NCI-H748 (cell line): Measurements from ENCODE around the gene AUTS2.

Experiments used
- DNase-seq: peaks from one replicate; lab custom pipeline; 2025; ENCODE audit not compliant: unreplicated experiment; lab: John Stamatoyannopoulos, UW

The AUTS2 gene

DNA sequence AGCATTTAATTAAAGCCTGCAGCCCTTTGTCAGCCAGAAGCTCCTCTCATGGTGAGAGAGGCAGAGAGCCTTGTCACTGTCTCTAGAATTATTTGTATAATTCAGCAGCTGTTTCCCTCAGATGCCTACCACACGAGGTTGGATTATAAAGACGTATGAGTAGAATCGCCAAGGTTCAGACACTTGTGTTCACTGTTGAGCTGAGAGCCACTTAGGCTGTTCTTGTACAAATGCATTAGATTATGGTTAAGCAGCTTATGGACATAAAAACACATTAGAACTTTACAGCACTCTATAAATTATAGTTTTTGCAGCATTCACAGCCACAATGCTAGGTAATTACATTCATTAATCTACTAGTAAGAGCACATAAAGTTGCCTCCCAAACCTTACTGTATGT, 282.6 kb downstream of the AUTS2 start:
- peak; percentile 82 for DNase-seq

DNA sequence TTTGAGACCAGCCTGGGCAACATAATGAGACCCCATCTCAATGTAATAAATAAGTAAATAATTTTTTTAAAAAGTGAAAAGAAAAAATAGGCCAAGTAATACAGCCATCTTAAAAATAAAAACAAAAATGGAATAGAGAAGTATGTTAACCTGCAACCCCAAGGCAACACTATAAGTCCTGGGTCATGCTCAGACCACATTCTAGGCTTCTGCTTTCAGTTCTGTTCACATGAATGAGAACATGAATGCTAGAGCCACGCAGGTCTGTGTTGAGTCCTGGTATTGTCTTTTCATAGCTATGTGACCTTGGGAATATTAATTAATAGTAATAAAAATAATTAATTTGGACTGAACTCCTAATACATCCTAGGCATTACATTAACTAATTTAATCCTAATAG, 284.0 kb downstream of the AUTS2 start:
- DNase-seq = no peak

DNA sequence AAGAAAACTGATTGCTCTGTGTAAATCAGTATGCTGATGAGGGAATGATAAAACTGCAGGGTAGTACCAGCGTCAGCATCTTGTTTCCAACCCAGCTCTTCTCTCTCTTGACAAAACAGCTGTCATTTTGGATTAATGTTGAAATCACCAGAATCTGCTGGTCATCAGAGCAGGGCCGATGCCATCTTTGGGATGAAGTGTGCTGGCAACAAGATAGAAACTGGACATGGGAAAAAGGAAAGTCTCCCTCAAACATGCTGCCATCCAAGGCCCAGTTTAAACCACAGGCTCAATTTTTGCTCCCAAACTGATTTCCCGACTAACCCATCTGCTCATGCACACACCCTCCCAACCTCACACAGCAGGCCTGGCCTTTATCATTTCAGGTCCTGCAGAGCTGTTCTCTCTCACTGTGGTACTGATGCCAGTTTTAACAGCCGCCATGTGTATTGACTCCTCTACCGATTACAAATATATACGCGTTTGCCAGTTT, 285.2 kb downstream of the AUTS2 start:
- no peak for DNase-seq

DNA sequence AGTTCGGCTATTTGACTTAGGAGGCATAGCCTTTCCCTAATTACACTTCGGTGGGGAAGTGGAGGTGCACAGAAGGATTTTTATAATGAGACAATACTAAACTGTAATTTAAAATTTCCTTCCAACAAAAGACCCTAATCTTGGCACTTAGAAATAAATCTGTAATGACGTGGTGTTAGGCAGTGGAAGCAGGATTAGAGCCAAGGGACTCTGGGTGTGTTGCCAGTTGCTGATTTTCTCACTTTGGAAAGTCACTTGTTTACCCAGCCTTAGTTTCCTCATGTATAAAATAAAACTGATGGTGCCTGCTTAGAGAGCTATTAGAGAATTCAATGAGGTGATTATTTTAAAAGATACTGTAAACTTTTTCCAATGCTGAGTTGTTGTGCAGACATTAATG, 287.2 kb downstream of the AUTS2 start:
- DNase-seq = no peak

DNA sequence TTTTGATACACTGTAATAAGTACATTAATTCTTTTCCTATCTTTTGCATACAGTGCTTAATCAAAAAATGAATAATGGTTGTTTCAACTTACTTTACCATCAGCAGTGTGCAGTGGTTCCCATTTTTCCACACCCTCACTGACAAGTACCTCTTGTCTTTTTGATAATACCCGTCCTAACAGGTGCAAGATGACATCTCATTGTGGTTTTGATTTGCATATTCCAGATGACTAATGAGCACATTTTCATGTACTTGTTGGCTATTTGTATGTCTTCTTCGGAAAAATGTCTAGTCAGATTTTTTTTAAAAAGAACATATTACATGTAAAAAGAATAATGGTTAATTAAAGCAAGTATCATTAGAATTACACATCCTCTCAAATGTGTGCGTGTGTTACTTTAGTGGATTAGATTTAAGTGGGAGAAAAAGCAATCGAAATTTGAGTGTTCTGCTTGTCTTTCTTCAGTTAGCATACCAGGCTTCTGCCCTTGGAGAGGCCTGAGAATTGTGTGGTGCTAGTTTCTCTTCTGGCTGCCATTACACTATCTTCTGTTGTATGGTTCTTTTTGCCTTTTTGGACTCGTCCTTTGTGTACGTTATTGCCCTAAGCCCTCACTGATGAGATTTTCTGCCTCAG, 291.2 kb downstream of the AUTS2 start:
- DNase-seq = no peak

DNA sequence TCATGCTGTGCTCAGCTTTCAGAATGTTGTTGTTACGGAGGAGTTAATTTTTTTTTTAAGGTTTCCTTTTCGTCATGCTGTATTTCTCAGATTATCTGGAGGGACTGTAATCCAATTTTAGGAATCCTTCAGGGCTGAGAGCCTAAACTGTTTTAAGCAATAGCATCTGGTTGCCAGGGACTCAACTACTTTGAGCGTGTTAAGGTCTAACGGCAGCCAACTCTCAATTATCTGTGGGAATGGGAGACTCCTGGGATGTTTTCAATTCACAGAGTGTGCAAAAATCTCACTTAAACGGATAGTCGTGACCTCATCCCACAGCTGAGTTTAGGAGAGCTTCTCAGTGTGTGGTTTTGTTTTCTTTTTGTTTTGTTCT, 291.7 kb downstream of the AUTS2 start:
- DNase-seq = peak; percentile 20

DNA sequence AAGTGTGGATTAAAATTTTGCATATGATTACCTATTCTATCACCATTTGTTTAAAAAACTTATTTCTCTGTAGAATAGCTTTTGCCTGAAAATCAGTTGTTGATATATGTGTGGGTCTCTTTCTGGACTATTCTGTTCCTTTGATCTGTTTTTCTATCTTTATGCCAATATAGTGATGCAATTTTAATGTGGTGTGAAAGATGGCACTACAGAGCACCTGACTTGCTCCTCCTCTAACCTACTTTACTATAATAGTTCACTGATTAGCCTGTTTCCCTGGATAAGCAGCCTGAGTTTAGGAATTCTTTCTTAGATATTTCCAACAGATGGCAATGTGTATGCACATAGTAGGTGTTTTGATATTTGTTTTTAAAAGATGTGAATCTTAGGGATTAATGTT, 294.5 kb downstream of the AUTS2 start:
- DNase-seq = peak; percentile 14

DNA sequence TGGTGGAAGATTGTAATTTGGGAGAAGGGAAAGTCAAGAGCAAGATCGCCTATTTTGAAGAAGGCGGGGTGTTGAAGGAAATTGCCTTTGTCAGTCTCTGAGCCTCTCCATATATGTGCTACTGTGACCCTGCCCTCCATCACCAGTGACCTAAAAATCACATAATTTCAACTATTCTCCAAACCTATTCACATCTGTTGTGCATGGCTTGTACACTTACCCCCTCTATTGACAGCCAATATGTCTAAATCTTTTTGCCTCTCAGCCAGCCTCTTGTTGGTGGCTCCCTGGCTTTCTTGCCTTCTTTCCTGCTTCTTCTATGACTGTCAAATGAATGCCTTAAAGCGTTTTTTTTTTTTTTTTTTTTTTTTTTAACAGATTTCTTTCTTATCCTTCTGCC, 295.6 kb downstream of the AUTS2 start:
- DNase-seq = peak; percentile 86

DNA sequence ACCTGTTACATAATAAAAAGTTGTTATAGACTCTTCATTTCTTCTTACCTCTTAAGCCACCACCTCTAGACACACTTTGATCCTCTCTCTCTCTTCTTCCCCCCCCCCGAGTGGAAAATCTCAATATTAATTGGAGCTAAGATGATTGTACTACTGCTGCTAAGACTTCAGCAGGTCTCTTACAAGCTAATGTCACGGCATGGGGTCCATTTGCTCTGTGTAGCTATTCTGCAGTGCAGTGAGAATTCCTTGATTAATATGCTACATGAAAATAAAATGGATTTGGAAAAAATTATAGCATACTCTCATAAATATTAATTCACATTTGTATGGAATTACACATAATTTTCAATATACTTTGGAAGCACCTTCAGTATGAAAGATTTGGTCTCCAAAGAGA, 297.2 kb downstream of the AUTS2 start:
- no peak for DNase-seq

DNA sequence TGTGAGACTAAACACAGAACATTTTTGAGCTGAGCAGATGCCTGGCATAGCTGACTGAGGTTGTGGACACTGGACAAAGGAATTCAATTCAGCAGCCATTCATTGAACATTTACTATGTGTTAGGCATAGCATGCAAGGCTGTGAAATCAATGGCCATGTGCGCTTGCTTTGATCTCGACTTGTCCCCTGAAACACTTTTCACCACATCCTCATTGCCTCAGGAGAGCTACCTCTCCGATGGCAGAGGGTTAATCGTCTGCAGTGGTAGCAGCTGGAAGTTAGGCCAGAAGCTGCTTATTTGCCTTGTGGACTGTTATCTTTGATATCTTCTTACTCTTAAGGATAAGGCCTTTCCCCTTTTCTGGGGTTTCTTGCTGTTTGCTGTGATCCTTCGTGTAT, 297.8 kb downstream of the AUTS2 start:
- DNase-seq = no peak

DNA sequence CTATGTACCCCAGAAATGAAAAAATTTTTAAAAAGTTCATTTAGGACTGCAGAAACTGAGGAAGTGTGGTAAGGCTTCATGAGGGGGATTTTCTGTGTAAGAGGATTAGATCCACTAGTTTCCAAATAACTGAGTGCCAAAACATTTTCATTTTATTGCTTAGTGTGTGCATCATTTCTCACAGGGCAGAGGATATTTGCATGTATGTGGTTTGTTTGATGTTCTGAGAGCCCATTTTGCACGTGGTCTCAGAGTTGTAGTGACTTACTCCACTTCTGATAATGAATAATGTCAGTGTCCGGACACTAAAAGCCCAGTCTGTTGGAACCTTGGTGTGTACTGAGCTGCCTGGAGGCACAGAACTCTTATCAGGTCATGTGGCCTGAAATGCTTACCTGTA, 299.9 kb downstream of the AUTS2 start:
- DNase-seq = no peak

DNA sequence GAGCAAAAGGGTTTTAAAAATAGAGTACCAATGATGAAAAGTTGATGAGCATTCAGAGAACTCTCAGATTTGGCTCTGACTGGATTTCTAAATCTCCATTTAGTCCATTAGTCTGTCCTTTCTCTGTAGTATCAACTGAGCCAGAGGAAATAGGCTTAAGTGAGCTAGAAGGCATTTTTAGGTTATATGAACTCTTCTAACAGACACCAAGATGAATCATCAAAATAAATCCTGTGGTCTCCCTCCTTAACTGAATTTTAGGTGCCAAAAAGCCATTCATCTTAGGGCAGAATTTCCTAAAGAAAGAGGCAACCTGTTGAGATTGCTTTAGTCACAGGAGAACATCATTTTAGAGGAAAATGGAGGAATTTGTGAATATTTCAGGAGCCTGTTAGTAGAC, 305.1 kb downstream of the AUTS2 start:
- DNase-seq = no peak

DNA sequence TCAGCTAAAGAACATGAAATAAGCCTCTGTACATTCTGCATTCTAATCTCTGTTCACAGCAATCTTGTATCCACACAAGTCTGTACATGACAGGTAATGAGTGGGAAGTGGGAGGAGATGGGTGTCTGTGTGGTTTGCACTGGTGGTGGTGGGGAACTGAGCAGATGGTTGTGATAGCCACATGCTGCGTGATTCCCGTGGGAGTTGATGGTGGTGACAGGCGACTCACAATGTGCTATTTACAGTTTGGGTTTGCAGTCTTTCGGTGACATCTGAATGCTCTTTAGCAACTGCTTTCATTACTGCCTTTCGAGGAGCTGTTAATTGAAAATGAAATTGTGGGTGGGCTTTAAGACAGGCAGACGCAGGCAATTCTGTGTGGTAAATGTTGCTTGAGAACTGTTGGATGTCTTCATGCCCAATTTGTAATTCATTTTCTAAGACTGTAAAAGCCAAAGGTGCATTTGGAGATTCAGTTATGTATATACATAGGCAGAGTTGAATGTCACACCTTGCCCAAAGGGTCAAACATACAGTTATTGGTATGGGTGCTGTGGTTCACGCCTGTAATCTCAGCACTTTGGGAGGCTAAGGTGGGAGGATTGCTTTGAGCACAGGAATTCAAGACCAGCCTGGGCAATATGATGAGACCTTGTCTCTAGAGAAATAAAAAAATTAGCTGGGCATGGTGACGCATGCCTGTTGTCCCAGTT, 308.2 kb downstream of the AUTS2 start:
- no peak for DNase-seq

DNA sequence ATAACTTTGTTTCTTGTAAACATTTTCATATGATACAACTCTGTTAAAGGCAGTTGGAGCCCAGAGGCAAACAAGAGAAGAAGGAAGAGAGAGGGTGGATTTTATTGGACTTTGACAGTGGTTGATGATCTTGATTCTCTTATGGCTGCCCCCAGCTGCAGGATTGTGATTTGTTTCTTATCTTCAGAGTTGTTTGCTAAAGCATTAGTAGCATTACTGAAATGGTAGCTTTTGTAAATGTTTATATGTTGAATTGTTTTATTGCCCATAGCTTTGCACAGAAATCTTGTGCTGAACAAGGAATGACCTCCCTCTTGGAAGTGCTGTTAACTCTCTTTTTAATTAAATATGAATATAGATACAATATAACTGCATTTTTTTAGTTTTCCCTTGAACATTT, 309.4 kb downstream of the AUTS2 start:
- DNase-seq = peak; percentile 45

DNA sequence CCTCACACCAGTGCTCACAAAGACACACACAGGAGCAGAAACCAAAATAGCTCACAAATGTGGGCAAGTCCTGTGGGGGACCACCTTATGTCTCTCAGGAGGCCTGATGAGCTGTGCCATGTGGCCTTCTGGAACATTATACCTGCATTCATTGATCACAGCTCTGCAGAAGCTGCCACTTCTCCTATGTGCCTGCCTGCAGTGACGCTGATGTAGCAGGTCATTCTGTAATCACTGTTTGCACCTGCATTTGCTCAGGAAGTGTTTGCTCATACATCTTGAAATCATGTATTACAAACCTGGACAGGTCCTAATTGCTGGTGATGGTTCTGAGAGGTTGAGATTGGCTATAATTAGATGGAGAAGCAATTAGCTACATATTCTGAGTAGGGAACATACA, 310.2 kb downstream of the AUTS2 start:
- DNase-seq = peak; percentile 98

DNA sequence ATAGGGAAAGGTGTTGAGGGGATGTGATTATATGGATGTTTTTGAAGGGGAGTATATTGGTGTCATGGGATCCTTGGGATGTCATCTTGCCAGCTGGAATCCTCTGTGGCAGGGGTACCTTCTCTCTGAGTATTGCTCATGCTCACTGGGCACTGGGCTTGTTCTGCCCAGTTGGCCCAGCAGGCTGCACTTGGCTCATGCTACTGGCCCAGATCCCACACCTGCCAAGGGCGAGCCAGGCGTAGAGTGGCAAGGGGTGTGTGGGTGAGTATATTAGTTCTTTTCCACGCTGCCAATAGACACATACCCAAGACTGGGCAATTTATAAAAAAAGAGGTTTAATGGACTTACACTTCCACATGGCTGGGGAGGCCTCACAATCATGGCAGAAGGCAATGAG, 311.9 kb downstream of the AUTS2 start:
- no peak for DNase-seq

DNA sequence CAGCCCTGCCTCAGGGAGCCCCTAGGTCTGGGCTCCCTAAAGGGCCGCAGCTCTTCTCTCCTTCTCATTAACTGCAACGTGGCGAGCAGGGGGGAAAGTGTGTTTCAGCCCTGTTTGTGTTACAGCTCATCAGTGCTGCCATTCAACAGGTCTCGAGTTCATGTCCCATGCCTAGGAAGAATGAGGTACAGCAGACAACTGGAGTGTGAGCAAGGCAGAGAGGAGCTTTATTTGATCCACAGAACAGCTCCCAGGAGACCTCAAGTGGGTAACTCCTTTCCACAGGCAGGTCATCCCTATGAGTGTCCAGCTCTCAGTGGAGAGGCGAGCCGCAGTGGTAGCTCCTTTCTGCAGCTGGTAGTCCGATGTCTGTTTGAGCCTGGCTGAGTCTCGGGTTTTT, 313.1 kb downstream of the AUTS2 start:
- DNase-seq = no peak

DNA sequence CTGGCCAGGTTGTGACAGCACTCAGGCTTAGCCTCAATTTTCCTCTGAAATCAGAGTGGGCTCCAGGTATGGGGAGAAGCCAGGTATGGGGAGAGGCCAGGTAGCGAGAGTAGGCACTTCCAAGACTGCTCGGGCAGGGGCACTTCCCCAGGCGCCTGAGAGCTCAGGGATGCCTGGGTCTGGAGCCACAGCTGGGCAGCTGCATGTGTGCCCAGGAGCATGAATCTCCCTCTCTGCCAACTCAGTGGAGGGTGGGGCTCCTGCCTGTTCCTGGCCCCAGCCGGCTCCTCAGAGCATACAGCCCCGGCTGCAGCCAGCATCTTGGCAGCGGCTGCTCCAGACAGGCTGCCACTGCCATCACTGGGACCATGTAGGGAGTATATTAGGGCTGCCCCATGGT, 313.9 kb downstream of the AUTS2 start:
- DNase-seq = no peak

DNA sequence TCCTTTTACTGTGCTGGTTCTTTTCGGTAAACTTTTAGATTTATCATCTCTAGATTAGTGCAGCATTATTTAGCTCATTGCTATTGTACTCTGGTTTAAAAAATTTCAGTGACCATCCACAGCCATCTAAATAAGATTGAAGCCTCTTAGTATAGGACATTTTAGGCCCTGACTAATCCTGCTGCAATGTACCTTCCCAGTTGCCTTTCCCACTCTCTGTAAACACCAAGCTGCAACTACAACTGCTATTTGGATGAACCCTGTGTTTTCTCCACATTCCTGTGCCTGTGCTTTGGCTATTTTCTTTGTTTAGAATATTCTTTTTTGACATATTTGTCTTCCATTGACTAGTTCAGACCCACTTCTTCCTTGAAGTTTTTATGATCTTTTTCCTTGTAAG, 314.6 kb downstream of the AUTS2 start:
- no peak for DNase-seq

DNA sequence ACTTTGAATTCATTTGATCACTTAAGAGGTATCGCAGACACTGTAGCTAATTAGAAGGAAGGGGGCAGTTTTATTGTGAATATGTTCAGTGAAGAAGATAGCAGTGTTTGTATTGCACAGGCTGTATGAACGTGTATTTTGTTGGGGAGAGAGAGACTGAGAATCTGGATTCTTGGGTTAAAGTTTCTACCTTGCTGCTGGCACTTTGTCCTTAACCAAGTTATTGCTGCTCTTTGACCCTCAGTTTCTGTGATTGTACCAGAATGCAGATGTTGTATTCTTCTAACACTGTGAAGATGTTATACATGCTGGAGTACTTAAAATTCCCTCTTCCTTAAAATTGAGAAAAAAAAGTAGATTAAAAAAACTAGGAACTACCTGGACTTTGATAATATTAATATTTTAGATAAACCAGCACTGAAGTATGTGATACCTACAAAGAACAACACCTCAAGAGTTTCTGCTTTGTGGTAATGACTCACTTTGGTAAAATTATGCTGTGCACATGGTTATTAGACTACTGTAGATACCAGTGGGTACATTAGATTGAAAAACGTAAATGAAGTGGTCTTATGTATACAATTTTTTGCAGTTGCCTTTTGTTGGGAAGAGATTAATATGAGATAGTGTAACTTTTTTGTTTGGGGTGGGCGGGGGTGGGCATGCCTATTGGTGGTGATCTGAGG, 321.3 kb downstream of the AUTS2 start:
- DNase-seq = no peak

DNA sequence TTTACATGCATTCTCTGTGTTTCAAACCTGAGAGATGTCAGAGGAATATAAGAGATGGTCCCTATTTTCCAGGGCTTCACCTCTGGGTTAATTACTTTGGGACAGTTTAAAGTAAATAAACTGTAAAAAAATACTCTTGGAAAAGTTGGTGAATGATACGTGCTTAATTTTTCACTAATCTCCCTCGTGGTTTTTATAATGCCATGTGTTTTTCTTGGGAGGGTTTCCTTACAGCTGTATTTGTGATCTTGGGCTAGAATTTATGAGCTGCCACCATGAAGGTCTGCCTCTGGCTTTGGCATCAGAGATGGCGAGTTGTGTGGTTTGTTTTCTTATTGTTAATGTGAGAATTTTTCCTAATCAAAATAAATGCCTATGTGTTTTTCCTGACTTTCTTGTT, 322.5 kb downstream of the AUTS2 start:
- DNase-seq = no peak

DNA sequence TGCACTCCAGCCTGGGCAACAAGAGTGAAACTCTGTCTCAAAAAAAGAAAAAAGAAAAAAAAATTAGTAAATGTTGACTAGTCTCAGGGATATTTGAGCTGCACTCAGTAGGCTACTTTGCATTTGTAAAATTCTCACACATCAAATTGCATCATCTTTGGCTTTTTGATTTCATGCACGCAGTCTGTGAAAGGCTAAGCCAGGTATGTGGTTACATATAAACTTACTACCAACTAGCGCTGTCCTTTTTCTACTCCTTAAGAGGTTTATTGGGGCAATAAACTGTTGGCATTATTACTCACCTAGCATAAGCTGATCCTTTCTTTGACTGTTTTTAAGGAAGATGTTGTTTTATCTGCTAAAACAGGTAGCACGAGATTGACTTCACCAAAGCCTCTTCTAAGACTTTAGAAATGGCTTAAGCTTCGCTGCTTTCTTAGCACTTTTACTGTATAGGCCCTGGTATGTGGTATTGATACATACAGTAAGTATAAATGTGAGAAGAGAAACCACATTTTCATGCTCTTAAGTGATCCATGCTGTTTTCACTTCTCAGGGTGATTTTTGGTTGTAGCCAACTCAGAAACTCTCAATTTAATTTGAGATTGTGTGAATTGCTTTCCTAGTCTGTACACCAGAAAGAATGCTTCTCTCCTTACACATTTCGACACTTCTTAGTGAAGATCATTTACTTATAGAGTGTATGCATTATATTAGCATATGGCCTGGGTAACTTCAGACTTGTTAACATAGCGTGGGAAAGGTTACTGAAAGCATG, 323.9 kb downstream of the AUTS2 start:
- no peak for DNase-seq
